Activated naive CD8-positive, alpha-beta T cell treated with anti-CD3 and anti-CD28 coated beads for 36 hours (primary cell): ENCODE results near the gene FAM193A. TPM values are rescaled to one million over a fixed set of nuclear protein-coding genes. Genes with fewer than 3 reads are reported as not detected.
"Not testable (repeated sequence)": the region's sequence is repeated elsewhere in the genome, so short reads cannot be mapped to it uniquely, and the experiment has no call there.

Experiments
- DNase-seq: peaks from one replicate; pipeline ENCODE4 v3.0.0; 2021
- H3K27ac Mint-ChIP-seq: one replicate; pipeline ENCODE4 v1.8.0; 2022; ENCODE audit warnings: mild to moderate bottlenecking, moderate library complexity, mixed read lengths
- H3K27me3 Mint-ChIP-seq: one replicate; pipeline ENCODE4 v1.8.0; 2022; ENCODE audit warnings: mild to moderate bottlenecking, mixed read lengths
- H3K36me3 Mint-ChIP-seq: one replicate; pipeline ENCODE4 v1.8.0; 2021; ENCODE audit warnings: mild to moderate bottlenecking, mixed read lengths
- H3K4me1 Mint-ChIP-seq: one replicate; pipeline ENCODE4 v1.8.0; 2021; ENCODE audit warnings: mixed read lengths
- H3K4me3 Mint-ChIP-seq: one replicate; pipeline ENCODE4 v1.8.0; 2022; ENCODE audit warnings: mild to moderate bottlenecking, moderate library complexity, mixed read lengths
- H3K9me3 Mint-ChIP-seq: one replicate; pipeline ENCODE4 v1.8.0; 2022; ENCODE audit warnings: mixed read lengths
- total RNA-seq, 2 experiments: library from RNA; stranded (reverse); gene quantifications; one replicate each; pipeline ENCODE4 v1.2.3, GENCODE V29; 2021

FAM193A gene
- total RNA-seq, 2 experiments from 2014 or later: 18.9 TPM

GRCh38 chr4:2733844-2734574 is 197.6 kb downstream of the FAM193A start:
- H3K36me3 Mint-ChIP-seq: peaks cover 27% of the 10 kb centered on the region
- peaks cover 7% of the 10 kb centered on the region for H3K9me3 Mint-ChIP-seq
- no peak for DNase-seq
- no peak overlapping the region for H3K4me3 Mint-ChIP-seq
- no peaks in the 10 kb centered on the region for H3K4me1 Mint-ChIP-seq
- peak overlapping the region; percentile 15 for H3K27ac Mint-ChIP-seq
- no peaks in the 10 kb centered on the region for H3K27me3 Mint-ChIP-seq

DNA sequence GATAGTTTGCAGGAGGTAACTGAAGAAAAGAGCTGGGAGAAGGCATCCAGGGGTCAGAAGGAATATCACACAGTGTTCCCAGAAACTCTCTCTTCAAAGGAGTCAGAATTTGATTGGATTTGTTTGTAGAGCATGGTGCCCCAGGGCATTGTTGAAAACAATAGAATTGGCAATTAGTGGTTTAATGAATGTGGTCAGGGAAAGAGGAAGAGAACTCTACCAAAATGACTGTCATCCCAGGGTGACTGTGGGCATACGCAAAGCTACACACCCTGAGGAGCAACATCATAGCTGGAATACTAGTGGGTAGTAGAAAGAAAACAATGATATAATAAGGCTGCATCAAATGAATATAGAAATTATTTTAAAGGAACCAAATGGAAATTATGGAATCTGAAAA is 198.2 kb downstream of the FAM193A start:
- DNase-seq: no peak
- no peaks in the 10 kb centered on the region for H3K4me1 Mint-ChIP-seq
- no peak overlapping the region for H3K27ac Mint-ChIP-seq

DNA sequence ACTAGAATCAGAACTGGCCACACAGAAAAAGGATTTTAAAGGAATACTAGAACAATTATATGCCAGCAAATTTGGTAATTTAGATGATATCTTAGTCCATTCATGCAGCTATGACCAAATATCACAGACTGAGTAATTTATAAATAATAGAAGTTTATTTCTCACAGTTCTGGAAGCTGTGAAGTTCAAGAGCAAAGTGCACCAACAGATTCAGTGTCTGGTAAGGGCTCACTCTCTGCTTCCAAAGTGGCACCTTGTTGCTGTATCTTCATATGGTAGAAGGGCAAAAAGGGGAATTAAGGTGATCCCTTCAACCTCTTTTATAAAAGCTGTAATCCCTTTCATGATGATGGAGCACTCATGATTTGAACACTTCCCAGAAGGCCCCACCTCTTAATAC is 199.4 kb downstream of the FAM193A start:
- Mint-ChIP-seq H3K27me3 (no peaks in the 10 kb centered on the region), H3K27ac (no peak overlapping the region)

More for the DNA sequence above, 198.2 kb downstream of the FAM193A start:
- no peaks in the 10 kb centered on the region for H3K27me3 Mint-ChIP-seq
- H3K4me3 Mint-ChIP-seq: no peak overlapping the region
- H3K36me3 Mint-ChIP-seq: peaks cover 27% of the 10 kb centered on the region
- H3K9me3 Mint-ChIP-seq: peaks cover 7% of the 10 kb centered on the region

GRCh38 chr4:2738296-2738695 is 201.8 kb downstream of the FAM193A start:
- not testable (repeated sequence) for H3K4me1 Mint-ChIP-seq, H3K27me3 Mint-ChIP-seq, DNase-seq, H3K4me3 Mint-ChIP-seq, H3K9me3 Mint-ChIP-seq
- peaks cover 29% of the 10 kb centered on the region for H3K36me3 Mint-ChIP-seq
- H3K27ac Mint-ChIP-seq: peak overlapping the region; percentile 18

More for the DNA sequence above, 199.4 kb downstream of the FAM193A start:
- H3K9me3 Mint-ChIP-seq: peaks cover 7% of the 10 kb centered on the region
- DNase-seq: no peak
- peaks cover 32% of the 10 kb centered on the region for H3K36me3 Mint-ChIP-seq
- H3K4me1 Mint-ChIP-seq: no peaks in the 10 kb centered on the region
- no peak overlapping the region for H3K4me3 Mint-ChIP-seq

DNA sequence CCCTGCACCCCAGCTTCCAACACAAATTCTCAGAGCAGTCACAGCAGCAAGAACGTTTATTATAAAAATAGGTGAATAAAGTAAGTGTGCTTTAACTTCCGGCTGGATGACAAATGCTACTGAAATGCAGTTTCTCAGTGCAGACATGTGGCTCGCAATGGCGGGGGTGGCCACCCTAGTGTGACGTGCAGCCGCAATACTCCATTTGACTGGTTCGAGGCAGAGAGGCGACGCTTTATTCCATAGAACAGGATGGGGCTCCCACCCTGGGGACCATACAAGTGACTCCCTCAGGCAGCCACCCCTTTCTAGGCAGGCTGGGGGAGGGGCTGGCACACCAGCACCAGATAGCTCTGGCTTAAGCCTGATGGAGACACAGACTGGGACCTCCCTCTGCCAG is 205.2 kb downstream of the FAM193A start:
- no peak for DNase-seq
- Mint-ChIP-seq H3K27ac (no peak overlapping the region), H3K27me3 (no peaks in the 10 kb centered on the region), H3K4me1 (peaks cover 20% of the 10 kb centered on the region), H3K36me3 (peaks cover 37% of the 10 kb centered on the region), H3K9me3 (peaks cover 2% of the 10 kb centered on the region), H3K4me3 (no peak overlapping the region)

DNA sequence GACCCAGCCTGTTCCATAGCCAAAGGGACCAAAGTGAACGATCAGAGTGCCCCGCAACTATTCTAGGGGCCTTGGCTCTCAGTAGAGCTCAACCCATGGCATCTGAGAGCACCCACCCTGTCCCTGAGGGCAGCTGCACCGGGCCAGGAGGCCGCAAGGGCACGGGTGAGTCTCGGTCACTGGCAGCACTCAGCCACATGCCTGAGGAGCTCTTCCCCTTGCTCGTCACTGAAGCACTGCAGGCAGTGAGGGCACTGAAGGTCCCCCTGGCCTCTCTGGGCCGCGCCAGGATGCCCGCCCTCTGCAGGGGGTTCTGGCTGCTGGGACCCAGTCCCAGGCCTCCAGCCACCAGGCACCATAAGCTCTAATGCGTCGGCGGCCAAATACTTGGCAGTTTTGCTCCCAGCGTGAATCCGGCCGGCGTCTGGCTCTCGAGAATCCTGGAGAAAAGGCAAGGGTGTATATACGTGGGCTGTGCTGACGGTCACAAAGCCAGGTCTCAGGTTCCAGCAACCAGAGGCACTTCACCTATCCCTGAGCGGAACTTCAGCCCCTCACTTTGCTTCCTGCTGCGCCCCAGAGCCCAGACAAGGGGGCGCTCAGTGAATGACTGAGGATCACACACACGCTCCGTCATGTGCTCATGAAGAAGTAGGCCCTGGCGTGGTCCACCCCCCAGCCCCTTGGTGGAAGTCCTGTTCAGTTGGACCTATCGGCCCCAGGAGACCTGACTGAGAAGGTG is 205.8 kb downstream of the FAM193A start:
- Mint-ChIP-seq H3K4me1 (peaks cover 27% of the 10 kb centered on the region), H3K36me3 (peaks cover 37% of the 10 kb centered on the region)

DNA sequence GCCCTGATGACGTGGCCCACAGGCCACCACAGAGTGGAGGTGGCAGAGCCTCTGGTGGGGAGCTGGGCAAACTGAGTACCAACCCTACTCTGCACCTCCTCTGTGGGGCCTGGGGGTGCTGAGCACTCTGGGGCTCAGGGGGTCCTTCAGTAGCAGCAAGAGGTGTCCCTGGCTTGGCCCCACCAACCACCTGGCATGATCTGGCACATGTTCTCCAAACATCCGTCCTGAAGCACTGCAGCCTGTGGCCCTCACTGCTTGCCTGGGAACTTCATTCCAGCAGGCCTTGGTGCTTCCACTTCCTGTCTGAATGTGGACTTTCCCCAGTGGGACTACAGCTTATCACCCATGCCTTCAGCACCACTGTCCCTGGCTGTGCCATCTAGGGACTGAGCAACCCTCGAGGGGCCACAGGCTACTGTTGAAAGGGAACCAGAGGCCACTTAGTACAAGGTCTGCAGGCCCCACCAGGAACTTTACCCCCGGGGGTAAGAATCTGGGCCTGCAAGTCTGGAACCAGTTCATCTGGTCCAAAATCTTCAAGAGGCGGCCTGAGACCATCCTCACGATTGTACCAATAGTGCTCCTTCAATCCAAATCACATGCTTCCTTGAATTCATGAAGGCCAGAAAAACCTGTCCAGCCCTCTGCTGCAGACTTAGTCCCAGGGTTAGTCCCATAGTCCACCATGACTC is 206.5 kb downstream of the FAM193A start:
- H3K9me3 Mint-ChIP-seq: no peaks in the 10 kb centered on the region
- peaks cover 44% of the 10 kb centered on the region for H3K36me3 Mint-ChIP-seq

More for the DNA sequence above, 205.8 kb downstream of the FAM193A start:
- Mint-ChIP-seq H3K4me3 (no peak overlapping the region), H3K9me3 (no peaks in the 10 kb centered on the region), H3K27ac (no peak overlapping the region), H3K27me3 (no peaks in the 10 kb centered on the region)
- no peak for DNase-seq

DNA sequence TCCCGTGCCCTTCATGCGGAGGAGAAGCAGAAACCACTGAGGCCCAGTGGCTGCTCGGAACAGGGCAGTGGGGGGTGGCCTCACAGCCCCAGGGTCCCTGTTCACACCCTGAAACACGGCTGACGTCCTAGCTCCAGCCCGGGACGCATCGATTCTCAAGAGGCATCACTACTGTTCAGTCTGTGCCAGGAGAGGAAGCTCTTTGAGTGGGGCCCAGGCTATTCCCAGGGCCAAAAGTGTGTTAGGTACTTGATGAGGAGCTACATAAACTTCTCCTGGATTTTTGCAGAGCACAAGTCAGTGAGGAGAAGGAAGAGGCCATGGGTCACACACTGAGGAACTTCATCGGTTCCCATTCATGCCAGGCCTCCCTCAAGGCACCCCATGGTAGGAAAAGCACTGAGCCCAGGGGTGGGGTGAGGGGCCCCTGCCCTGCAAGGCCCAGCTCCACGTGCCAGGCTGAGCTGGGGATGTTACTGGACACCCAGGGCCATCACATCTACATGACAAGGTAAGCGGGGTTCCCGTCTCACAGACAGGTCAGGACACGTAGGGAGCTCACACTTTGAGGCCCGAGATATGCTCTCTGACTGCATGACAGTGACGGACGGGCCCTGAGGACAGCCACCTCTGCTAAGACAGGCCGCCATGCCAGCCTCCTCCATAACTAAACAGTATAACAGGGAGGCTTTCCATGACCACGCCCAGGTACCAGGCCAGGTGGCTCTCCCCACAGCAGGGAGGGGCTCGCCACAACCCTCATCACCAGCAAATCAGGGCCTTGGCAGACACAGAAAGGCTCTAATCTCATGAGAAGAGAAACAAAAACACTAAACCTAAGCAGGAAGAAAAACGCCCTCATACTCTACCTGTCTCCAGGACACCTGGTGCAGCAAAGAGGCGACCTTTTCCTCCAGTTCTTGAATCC is 207.3 kb downstream of the FAM193A start:
- no peaks in the 10 kb centered on the region for H3K9me3 Mint-ChIP-seq
- peak overlapping the region; percentile 62 for H3K27ac Mint-ChIP-seq
- H3K27me3 Mint-ChIP-seq: no peaks in the 10 kb centered on the region
- H3K4me3 Mint-ChIP-seq: no peak overlapping the region
- peaks cover 39% of the 10 kb centered on the region for H3K36me3 Mint-ChIP-seq
- H3K4me1 Mint-ChIP-seq: peaks cover 36% of the 10 kb centered on the region
- no peak for DNase-seq

More for the DNA sequence above, 206.5 kb downstream of the FAM193A start:
- no peak for DNase-seq
- peaks cover 33% of the 10 kb centered on the region for H3K4me1 Mint-ChIP-seq
- peak overlapping the region; percentile 62 for H3K27ac Mint-ChIP-seq
- no peak overlapping the region for H3K4me3 Mint-ChIP-seq
- no peaks in the 10 kb centered on the region for H3K27me3 Mint-ChIP-seq

GRCh38 chr4:2744576-2745270 is 208.3 kb downstream of the FAM193A start:
- Mint-ChIP-seq H3K27ac (peak overlapping the region; percentile 93), H3K4me3 (no peak overlapping the region)

GRCh38 chr4:2745516-2745915 is 209.1 kb downstream of the FAM193A start:
- Mint-ChIP-seq H3K36me3 (peaks cover 34% of the 10 kb centered on the region), H3K4me1 (peaks cover 40% of the 10 kb centered on the region), H3K4me3 (peak overlapping the region; percentile 16), H3K27ac (peak overlapping the region; percentile 93), H3K27me3 (no peaks in the 10 kb centered on the region), H3K9me3 (no peaks in the 10 kb centered on the region)
- DNase-seq: no peak

More at GRCh38 chr4:2744576-2745270, 208.3 kb downstream of the FAM193A start:
- Mint-ChIP-seq H3K9me3 (no peaks in the 10 kb centered on the region), H3K4me1 (peaks cover 36% of the 10 kb centered on the region), H3K36me3 (peaks cover 39% of the 10 kb centered on the region), H3K27me3 (no peaks in the 10 kb centered on the region)
- no peak for DNase-seq

DNA sequence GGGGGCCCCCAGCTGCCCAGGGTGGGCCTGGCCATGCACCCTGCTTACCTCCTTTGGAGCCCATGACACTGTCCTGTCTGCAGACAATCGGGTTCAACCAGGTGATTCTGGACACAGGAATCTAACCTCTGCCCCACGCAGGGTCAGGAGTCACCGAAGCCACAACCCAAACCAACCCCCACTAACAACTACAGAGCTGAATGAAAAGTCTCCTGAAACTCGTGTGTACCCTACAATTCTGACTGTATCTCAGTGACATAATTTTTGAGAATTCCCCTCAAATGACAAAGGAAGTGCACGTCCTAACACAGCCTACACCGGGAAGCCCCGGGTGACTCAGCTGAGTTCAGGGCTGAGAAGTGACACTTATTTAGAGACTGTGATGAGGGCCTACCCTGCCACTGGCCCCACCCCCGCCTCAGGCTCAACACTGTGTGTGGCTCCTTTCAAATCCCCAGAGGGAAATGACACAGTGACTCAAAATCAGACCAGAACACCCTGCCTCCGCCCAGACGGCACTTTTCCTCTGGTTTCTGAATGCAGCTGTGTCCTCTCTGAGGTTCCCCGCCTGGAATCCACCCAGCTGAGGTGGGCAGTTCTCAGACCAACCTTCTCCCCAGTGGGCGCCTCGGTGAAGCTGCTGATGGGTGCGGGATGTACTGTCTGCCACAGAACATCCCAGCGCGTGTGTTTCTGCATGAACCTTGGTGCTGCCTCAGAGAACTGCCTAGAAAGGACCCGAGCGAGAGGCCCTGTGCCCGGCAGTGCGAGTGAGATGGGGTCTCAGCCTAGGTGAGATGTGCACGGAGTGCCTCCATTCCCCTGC is 209.7 kb downstream of the FAM193A start:
- H3K4me1 Mint-ChIP-seq: peaks cover 40% of the 10 kb centered on the region
- no peaks in the 10 kb centered on the region for H3K27me3 Mint-ChIP-seq
- H3K36me3 Mint-ChIP-seq: peaks cover 34% of the 10 kb centered on the region
- peak; percentile 95 for DNase-seq
- H3K4me3 Mint-ChIP-seq: peak overlapping the region; percentile 16
- H3K9me3 Mint-ChIP-seq: no peaks in the 10 kb centered on the region
- peak overlapping the region; percentile 93 for H3K27ac Mint-ChIP-seq

DNA sequence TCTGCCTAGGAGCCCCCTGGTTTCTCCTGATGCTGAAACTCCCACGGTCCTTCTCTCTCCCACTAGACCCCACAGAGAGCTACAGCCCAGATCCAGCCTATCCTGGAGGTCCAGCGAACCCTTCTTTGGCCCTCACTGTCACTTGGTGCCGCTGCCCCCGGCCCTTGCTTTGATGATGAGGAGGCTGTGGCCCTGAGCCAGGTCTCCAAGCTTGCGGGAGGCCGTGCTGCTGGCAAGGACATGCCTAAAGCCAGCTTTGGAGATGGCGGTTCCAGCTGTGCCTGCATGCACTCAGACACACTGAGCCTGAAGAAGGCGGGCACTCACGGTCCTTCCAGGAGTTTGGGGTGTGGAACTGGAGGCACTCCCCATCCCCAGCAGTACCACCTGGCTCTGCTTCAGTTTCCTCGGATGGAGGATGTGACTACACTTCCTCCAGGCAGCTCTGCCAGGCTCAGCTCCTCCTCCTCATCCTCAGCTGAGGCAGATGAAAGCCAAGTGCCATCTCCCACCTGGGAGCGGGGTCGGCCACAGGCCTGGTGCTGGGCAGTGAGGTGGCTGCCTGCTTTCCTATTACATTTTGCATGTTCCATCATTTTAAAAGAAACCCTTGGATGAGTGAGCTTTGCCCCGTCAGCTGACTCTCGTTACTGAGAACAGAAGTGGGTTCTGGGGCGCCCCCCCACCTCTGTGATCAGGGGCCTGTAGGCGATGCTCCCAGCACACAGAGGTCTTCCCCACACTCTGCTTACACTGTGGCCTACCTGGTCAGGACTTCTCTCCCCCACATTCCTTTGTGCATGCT is 210.6 kb downstream of the FAM193A start:
- Mint-ChIP-seq H3K27ac (peak overlapping the region; percentile 93), H3K4me3 (peak overlapping the region; percentile 16), H3K4me1 (peaks cover 40% of the 10 kb centered on the region), H3K36me3 (peaks cover 34% of the 10 kb centered on the region), H3K9me3 (no peaks in the 10 kb centered on the region), H3K27me3 (no peaks in the 10 kb centered on the region)
- no peak for DNase-seq
